HCT116 (cell line): ENCODE results near the gene EPB41L4A.

Experiments used
- CEBPB ChIP-seq: IDR thresholded peaks from 2 replicates; pipeline ENCODE4 v1.6.1; 2012; ENCODE audit warnings: low read depth
- CTCF ChIP-seq, 3 experiments: fragments of 200-600 bp in 1 of 3; sonication (generic) in 1 of 3; IDR thresholded peaks in 2 of 3; conservative IDR thresholded peaks in 1 of 3; 2 replicates each; pipeline ENCODE4 v1.5.1; 2012 to 2017; ENCODE audit warnings: low read depth in 2 of 3, low read length in 2 of 3, antibody characterized with exemption in 1 of 3, borderline replicate concordance in 1 of 3, control low read depth in 1 of 3, mild to moderate bottlenecking in 1 of 3, mixed read lengths in 1 of 3, mixed run types in 1 of 3, moderate library complexity in 1 of 3; ENCODE audit not compliant: insufficient read depth in 1 of 3
- EZH2phosphoT487 ChIP-seq: fragments of 200-600 bp; IDR thresholded peaks from 2 replicates; pipeline ENCODE4 v1.6.1; 2018; ENCODE audit warnings: antibody characterized with exemption, borderline replicate concordance
- JUND ChIP-seq: IDR thresholded peaks from 2 replicates; pipeline ENCODE4 v1.6.1; 2012
- POLR2A ChIP-seq: IDR thresholded peaks from 2 replicates; pipeline ENCODE4 v1.7.0; 2011; ENCODE audit warnings: borderline replicate concordance; ENCODE audit not compliant: insufficient read depth, insufficient read length; ENCODE audit errors: extremely low read depth
- POLR2AphosphoS5 ChIP-seq: IDR thresholded peaks from 2 replicates; pipeline ENCODE4 v1.6.1; 2011; ENCODE audit warnings: mild to moderate bottlenecking, low read depth, low read length, moderate library complexity
- SIN3A ChIP-seq: IDR thresholded peaks from 2 replicates; pipeline ENCODE4 v1.6.1; 2012; ENCODE audit warnings: low read depth
- SP1 ChIP-seq: IDR thresholded peaks from 2 replicates; pipeline ENCODE4 v1.6.1; 2012; ENCODE audit warnings: low read depth
- SRF ChIP-seq: IDR thresholded peaks from 2 replicates; pipeline ENCODE4 v1.6.1; 2012; ENCODE audit warnings: low read depth
- ZNF274 ChIP-seq: fragments of 200-500 bp; sonication (Bioruptor generic); IDR thresholded peaks from 2 replicates; pipeline ENCODE4 v1.6.1; 2014; ENCODE audit warnings: mild to moderate bottlenecking, low read depth, low read length, inconsistent platforms

DNA sequence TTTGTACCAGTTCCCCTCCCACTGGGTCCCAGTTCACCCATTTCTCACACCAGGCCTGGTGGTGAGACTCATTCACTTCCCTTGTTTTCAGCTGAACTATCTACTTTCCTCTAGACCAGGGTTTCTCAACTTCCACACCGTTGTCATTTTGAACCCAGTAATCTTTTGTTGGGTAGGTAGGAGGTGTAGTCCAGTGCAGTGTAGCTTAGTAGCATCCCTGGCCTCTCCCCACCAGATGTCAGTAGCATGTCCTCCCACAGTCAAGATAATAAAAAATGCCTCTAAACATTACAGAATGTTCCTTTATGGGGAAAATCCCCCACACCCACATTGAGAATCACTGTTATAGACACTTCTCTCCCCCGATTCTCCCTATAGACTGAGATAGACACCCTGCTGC is 299.1 kb downstream of the EPB41L4A start:
- TF ChIP-seq JUND (no peak), EZH2phosphoT487 (no peak), SIN3A (no peak), CTCF (IDR thresholded peaks at IDR 0.05 in 2 of 3, conservative IDR thresholded peaks at IDR 0.05 in 1 of 3; ENCODE audit: borderline replicate concordance in 1 of 3, insufficient read depth in 1 of 3, low read depth in 2 of 3, low read length in 2 of 3) (no peak), CEBPB (no peak), SP1 (no peak), SRF (no peak), POLR2AphosphoS5 (no peak), ZNF274 (no peak), POLR2A (no peak)
